HepG2 (cell line): ENCODE measurements around the gene CHDH. TPM values are rescaled to one million over a fixed set of nuclear protein-coding genes. Genes with fewer than 3 reads are reported as not detected.

Experiments
- DPF2 ChIP-seq: sonication (generic); formaldehyde crosslinking; IDR thresholded peaks from 2 replicates; pipeline ENCODE4 v1.4.0; 2020; ENCODE audit warnings: mild to moderate bottlenecking, low read depth, missing genetic modification reagents, borderline replicate concordance
- FOXP1 ChIP-seq, 2 experiments: fragments of 450-650 bp in 1 of 2; IDR thresholded peaks; 2 replicates each; pipeline ENCODE4 v1.6.1; 2017 to 2018; ENCODE audit warnings: antibody characterized with exemption in 1 of 2
- GABPA ChIP-seq, 2 experiments: IDR thresholded peaks; 2 replicates each; pipeline ENCODE4 v1.6.1; 2011 to 2016; ENCODE audit warnings: low read depth in 2 of 2, low read length in 1 of 2, missing biosample characterization in 1 of 2, missing genetic modification characterization in 1 of 2
- MBD4 ChIP-seq: IDR thresholded peaks from 2 replicates; pipeline ENCODE4 v1.6.1; 2012; ENCODE audit warnings: low read length, inconsistent platforms, borderline replicate concordance
- NCOR1 ChIP-seq: fragments of 200-600 bp; sonication (generic); IDR thresholded peaks from 2 replicates; pipeline ENCODE4 v1.7.0; 2017; ENCODE audit warnings: antibody characterized with exemption, low read length, borderline replicate concordance
- NFATC3 ChIP-seq: sonication (generic); formaldehyde crosslinking; IDR thresholded peaks from 2 replicates; pipeline ENCODE4 v1.5.1; 2020; ENCODE audit warnings: mild to moderate bottlenecking, missing genetic modification reagents
- PAF1 ChIP-seq: IDR thresholded peaks from 2 replicates; pipeline ENCODE4 v1.6.1; 2016; ENCODE audit warnings: missing genetic modification reagents, missing compliant biosample characterization
- PHF5A ChIP-seq: IDR thresholded peaks from one replicate; pipeline ENCODE4 v1.6.1; 2018; ENCODE audit warnings: low read depth, missing genetic modification reagents; ENCODE audit not compliant: unreplicated experiment
- POLR2AphosphoS5 ChIP-seq: IDR thresholded peaks from 2 replicates; pipeline ENCODE4 v1.6.1; 2012; ENCODE audit warnings: low read depth, low read length
- POLR2G ChIP-seq: fragments of 200-400 bp; formaldehyde crosslinking; IDR thresholded peaks from 2 replicates; pipeline ENCODE4 v1.6.1; 2018; ENCODE audit warnings: mild to moderate bottlenecking, low read depth, low read length, moderate library complexity
- RAD21 ChIP-seq: fragments of 450-650 bp; formaldehyde crosslinking; IDR thresholded peaks from 2 replicates; pipeline ENCODE4 v1.5.0; 2020; ENCODE audit warnings: mild to moderate bottlenecking
- RAD51 ChIP-seq: fragments of 450-650 bp; IDR thresholded peaks from 2 replicates; pipeline ENCODE4 v1.6.1; 2016; ENCODE audit warnings: borderline replicate concordance
- SIX1 ChIP-seq: sonication (generic); formaldehyde crosslinking; IDR thresholded peaks from 2 replicates; pipeline ENCODE4 v1.4.0; 2020; ENCODE audit warnings: missing genetic modification reagents, borderline replicate concordance
- SMAD3 ChIP-seq: sonication (generic); formaldehyde crosslinking; IDR thresholded peaks from 2 replicates; pipeline ENCODE4 v1.4.0; 2020; ENCODE audit warnings: missing genetic modification reagents
- SRSF4 ChIP-seq: fragments of 200-400 bp; formaldehyde crosslinking; IDR thresholded peaks from one replicate; pipeline ENCODE4 v1.6.1; 2018; ENCODE audit warnings: mild to moderate bottlenecking, low read depth, low read length, moderate library complexity; ENCODE audit not compliant: poor library complexity, severe bottlenecking
- TAF15 ChIP-seq: fragments of 200-400 bp; formaldehyde crosslinking; IDR thresholded peaks from one replicate; pipeline ENCODE4 v1.6.1; 2018; ENCODE audit warnings: mild to moderate bottlenecking, low read depth, low read length; ENCODE audit not compliant: poor library complexity, severe bottlenecking
- ZNF333 ChIP-seq: sonication (generic); formaldehyde crosslinking; IDR thresholded peaks from 2 replicates; pipeline ENCODE4 v1.4.0; 2020; ENCODE audit warnings: mild to moderate bottlenecking, missing genetic modification reagents, borderline replicate concordance
- ZNF44 ChIP-seq: sonication (generic); formaldehyde crosslinking; IDR thresholded peaks from 2 replicates; pipeline ENCODE4 v1.5.1; 2020; ENCODE audit warnings: mild to moderate bottlenecking, missing genetic modification reagents
- ZNF564 ChIP-seq: sonication (generic); formaldehyde crosslinking; IDR thresholded peaks from 2 replicates; pipeline ENCODE4 v1.8.1; 2023; ENCODE audit warnings: mild to moderate bottlenecking, missing genetic modification reagents
- ZNF776 ChIP-seq: sonication (generic); formaldehyde crosslinking; IDR thresholded peaks from 2 replicates; pipeline ENCODE4 v1.4.0; 2020; ENCODE audit warnings: mild to moderate bottlenecking, missing genetic modification reagents
- polyA plus RNA-seq, 8 experiments: library from polyadenylated mRNA; depleted of rRNA in 3 of 8; stranded (reverse) in 7 of 8; unstranded in 1 of 8; fragments of >200 nt; fragmentation: Illumina TruSeq in 4 of 8; extraction: Trizol in 4 of 8; gene quantifications; 2 replicates each; pipeline versions ENCODE4 v1.2.1 to v1.2.3, GENCODE V29; 2011 to 2016; ENCODE audit warnings: low read depth in 4 of 8, missing spikeins in 1 of 8, mixed read lengths in 1 of 8; ENCODE audit not compliant: insufficient read depth in 1 of 8
- total RNA-seq, 5 experiments: library from RNA; depleted of rRNA; stranded (reverse); fragments of >200 nt; fragmentation: Illumina TruSeq; extraction: Trizol; gene quantifications; 2 replicates each; pipeline ENCODE4 v1.2.3, GENCODE V29; 2016; ENCODE audit warnings: low read depth in 1 of 5
- TF ChIP-seq, protein P1 (sequence below): IDR thresholded peaks from 2 replicates; pipeline ENCODE4 v1.6.1; 2016; ENCODE audit warnings: low read depth, missing genetic modification reagents, missing compliant biosample characterization
- TF ChIP-seq, protein P2 (sequence below): sonication (generic); formaldehyde crosslinking; conservative IDR thresholded peaks from 2 replicates; pipeline ENCODE4 v1.8.0; 2022; ENCODE audit warnings: mild to moderate bottlenecking, moderate library complexity, missing genetic modification reagents

CHDH gene
- total and polyA plus RNA-seq, 2 of the 13 experiments (the other 11 are each of a cell fraction or from before 2014, with no cell fraction given), result 28.1 to 48.9 TPM

DNA sequence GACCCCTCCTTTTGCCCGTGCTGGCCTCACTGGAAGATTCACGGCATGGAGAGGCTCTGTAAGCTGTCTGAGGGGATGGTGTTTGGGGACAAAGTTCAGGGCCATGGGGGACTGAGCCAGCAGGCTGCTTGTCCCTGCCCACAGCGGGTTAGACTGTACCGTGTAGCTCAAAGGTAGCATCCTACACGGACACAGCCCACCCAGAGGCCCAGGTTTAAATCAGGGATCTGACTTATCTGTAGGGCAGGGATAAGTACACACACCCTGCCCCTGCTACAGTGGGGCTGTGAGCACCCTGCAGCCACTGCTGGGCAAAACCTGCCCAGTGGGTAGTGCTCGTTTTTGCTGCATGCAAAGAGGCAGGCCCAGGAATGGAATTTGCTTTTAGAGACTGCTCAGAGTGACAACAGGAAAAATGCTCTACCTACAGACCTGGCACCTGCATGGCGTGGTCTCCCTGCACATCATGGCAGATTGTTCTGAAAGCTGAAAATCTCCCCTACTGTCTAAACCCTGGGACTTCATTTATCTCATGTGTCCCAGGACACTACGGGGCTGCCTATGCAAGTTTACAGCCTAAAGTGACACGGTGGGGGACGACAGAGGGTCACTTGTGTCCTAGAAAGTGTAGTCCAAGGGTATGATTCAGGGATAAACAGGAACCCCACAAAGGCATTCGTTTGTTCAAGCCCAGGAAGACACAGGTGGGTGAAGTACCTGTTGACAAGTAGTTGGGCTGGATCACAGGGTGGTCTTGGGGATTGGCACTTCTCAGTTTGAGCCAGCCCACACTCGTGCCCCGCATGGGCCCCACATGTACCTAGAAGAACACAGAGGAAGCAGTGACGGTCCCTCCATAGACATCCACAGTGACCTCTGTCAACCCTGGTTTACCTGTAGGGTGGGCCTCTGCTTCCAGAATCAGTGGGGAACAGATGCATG, 27.7 kb downstream of the CHDH start (continued):
- TF ChIP-seq, protein P1, sequence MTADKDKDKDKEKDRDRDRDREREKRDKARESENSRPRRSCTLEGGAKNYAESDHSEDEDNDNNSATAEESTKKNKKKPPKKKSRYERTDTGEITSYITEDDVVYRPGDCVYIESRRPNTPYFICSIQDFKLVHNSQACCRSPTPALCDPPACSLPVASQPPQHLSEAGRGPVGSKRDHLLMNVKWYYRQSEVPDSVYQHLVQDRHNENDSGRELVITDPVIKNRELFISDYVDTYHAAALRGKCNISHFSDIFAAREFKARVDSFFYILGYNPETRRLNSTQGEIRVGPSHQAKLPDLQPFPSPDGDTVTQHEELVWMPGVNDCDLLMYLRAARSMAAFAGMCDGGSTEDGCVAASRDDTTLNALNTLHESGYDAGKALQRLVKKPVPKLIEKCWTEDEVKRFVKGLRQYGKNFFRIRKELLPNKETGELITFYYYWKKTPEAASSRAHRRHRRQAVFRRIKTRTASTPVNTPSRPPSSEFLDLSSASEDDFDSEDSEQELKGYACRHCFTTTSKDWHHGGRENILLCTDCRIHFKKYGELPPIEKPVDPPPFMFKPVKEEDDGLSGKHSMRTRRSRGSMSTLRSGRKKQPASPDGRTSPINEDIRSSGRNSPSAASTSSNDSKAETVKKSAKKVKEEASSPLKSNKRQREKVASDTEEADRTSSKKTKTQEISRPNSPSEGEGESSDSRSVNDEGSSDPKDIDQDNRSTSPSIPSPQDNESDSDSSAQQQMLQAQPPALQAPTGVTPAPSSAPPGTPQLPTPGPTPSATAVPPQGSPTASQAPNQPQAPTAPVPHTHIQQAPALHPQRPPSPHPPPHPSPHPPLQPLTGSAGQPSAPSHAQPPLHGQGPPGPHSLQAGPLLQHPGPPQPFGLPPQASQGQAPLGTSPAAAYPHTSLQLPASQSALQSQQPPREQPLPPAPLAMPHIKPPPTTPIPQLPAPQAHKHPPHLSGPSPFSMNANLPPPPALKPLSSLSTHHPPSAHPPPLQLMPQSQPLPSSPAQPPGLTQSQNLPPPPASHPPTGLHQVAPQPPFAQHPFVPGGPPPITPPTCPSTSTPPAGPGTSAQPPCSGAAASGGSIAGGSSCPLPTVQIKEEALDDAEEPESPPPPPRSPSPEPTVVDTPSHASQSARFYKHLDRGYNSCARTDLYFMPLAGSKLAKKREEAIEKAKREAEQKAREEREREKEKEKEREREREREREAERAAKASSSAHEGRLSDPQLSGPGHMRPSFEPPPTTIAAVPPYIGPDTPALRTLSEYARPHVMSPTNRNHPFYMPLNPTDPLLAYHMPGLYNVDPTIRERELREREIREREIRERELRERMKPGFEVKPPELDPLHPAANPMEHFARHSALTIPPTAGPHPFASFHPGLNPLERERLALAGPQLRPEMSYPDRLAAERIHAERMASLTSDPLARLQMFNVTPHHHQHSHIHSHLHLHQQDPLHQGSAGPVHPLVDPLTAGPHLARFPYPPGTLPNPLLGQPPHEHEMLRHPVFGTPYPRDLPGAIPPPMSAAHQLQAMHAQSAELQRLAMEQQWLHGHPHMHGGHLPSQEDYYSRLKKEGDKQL (CRISPR knock-in tag), result no peak
- no peak for TF ChIP-seq NFATC3
- TF ChIP-seq NCOR1, result 0 out of 2 replicates have a peak, but pooled peaks have one; percentile 46
- no peak for TF ChIP-seq ZNF333
- peak; percentile 54 for TF ChIP-seq POLR2AphosphoS5
- peak; percentile 26; the same call in 1 of the 2 replicates for TF ChIP-seq RAD21 (CRISPR knock-in tag)
- TF ChIP-seq PAF1 (CRISPR knock-in tag), result peak; percentile 80; the same call in 1 of the 2 replicates
- no peak for TF ChIP-seq FOXP1 (IDR thresholded peaks at IDR 0.05)
- TF ChIP-seq FOXP1 (CRISPR knock-in tag; IDR thresholded peaks at IDR 0.05), result no peak
- TF ChIP-seq DPF2 (CRISPR knock-in tag), result no peak
- no peak for TF ChIP-seq MBD4
- no peak for TF ChIP-seq GABPA (IDR thresholded peaks at IDR 0.05; ENCODE audit: low read depth, low read length)
- TF ChIP-seq GABPA (CRISPR knock-in tag; IDR thresholded peaks at IDR 0.05; ENCODE audit: low read depth), result no peak
- TF ChIP-seq ZNF564 (CRISPR knock-in tag), result no peak
- no peak for TF ChIP-seq SRSF4
- 0 out of 2 replicates have a peak, but pooled peaks have one; percentile 7 for TF ChIP-seq ZNF776 (CRISPR knock-in tag)
- TF ChIP-seq ZNF44 (CRISPR knock-in tag), result no peak
- TF ChIP-seq, protein P2, sequence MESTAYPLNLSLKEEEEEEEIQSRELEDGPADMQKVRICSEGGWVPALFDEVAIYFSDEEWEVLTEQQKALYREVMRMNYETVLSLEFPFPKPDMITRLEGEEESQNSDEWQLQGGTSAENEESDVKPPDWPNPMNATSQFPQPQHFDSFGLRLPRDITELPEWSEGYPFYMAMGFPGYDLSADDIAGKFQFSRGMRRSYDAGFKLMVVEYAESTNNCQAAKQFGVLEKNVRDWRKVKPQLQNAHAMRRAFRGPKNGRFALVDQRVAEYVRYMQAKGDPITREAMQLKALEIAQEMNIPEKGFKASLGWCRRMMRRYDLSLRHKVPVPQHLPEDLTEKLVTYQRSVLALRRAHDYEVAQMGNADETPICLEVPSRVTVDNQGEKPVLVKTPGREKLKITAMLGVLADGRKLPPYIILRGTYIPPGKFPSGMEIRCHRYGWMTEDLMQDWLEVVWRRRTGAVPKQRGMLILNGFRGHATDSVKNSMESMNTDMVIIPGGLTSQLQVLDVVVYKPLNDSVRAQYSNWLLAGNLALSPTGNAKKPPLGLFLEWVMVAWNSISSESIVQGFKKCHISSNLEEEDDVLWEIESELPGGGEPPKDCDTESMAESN (CRISPR knock-in tag), result peak; percentile 99
- TF ChIP-seq RAD51, result no peak
- TF ChIP-seq POLR2G, result peak; percentile 28; the same call in 1 of the 2 replicates
- peak; percentile 78 for TF ChIP-seq PHF5A (CRISPR knock-in tag)
- TF ChIP-seq SIX1 (CRISPR knock-in tag), result no peak; the same call in 1 of the 2 replicates
- TF ChIP-seq TAF15, result no peak
- 0 out of 2 replicates have a peak, but pooled peaks have one; percentile 21 for TF ChIP-seq SMAD3 (CRISPR knock-in tag)
